HG02642 (cell line): ENCODE results near the gene H1-8.

Experiments
- ATAC-seq: cut with Tn5 transposase; IDR thresholded peaks from one replicate; pipeline ENCODE4 v1.9.1; 2021; ENCODE audit warnings: mild to moderate bottlenecking; ENCODE audit not compliant: unreplicated experiment, poor library complexity

Gene H1-8

GRCh38 chr3:129554356-129555152 is 11.6 kb downstream of the H1-8 start:
- no peak for ATAC-seq

- no peak for ATAC-seq
Measured at GRCh38 chr3:129555153-129555550, 12.2 kb downstream of the H1-8 start.

- ATAC-seq, result no peak
Measured at GRCh38 chr3:129555616-129556357, 12.8 kb downstream of the H1-8 start.

GRCh38 chr3:129556358-129556695 is 13.4 kb downstream of the H1-8 start:
- ATAC-seq, result no peak

GRCh38 chr3:129556890-129557547 is 14.0 kb downstream of the H1-8 start:
- no peak for ATAC-seq

GRCh38 chr3:129557548-129557894 is 14.5 kb downstream of the H1-8 start:
- no peak for ATAC-seq

GRCh38 chr3:129558081-129558771 is 15.3 kb downstream of the H1-8 start:
- ATAC-seq, result no peak

- no peak for ATAC-seq
Measured at GRCh38 chr3:129558772-129559564, 16.0 kb downstream of the H1-8 start.

- ATAC-seq, result no peak
Measured at GRCh38 chr3:129559565-129560079, 16.6 kb downstream of the H1-8 start.

- no peak for ATAC-seq
Measured at GRCh38 chr3:129560269-129560787, 17.4 kb downstream of the H1-8 start.

- ATAC-seq, result no peak
Measured at GRCh38 chr3:129560911-129561594, 18.1 kb downstream of the H1-8 start.

GRCh38 chr3:129561619-129562248 is 18.8 kb downstream of the H1-8 start:
- ATAC-seq, result no peak

- no peak for ATAC-seq
Measured at GRCh38 chr3:129562803-129563202, 19.8 kb downstream of the H1-8 start.

- no peak for ATAC-seq
Measured at GRCh38 chr3:129563332-129563731, 20.4 kb downstream of the H1-8 start.

- ATAC-seq, result no peak
Measured at GRCh38 chr3:129563850-129564535, 21.0 kb downstream of the H1-8 start.

GRCh38 chr3:129564981-129565644 is 22.1 kb downstream of the H1-8 start:
- no peak for ATAC-seq

GRCh38 chr3:129565902-129566301 is 22.9 kb downstream of the H1-8 start:
- ATAC-seq, result no peak
